ENCODE measurements around the gene DSCAML1.

- no peak for TF ChIP-seq EZH2 (IDR thresholded peaks at IDR 0.05; ENCODE audit: insufficient read depth, poor library complexity, severe bottlenecking)
- no peak for TF ChIP-seq EZH2phosphoT487 (IDR thresholded peaks at IDR 0.05; ENCODE audit: insufficient read depth, low read depth)
Observed at GRCh38 chr11:117380676-117381075, 416.3 kb downstream of the DSCAML1 start.
